SK-N-SH treated with all-trans-retinoic acid at 6 μM for 48 hours (cell line): ENCODE data around the gene PLXNA4.

ENCODE experiments used
- ATAC-seq: fragments of 200-7000 bp; cut with Tn5 transposase; 3 replicates; pipeline ENCODE4 v1.9.1; 2020; ENCODE audit warnings: mild to moderate bottlenecking, moderate library complexity
- BACH2 ChIP-seq: fragments of 250-450 bp; sonication (Bioruptor Pico); IDR thresholded peaks from 2 replicates; pipeline ENCODE4 v1.9.0; 2021; ENCODE audit warnings: mild to moderate bottlenecking, borderline replicate concordance
- CREB5 ChIP-seq: fragments of 250-450 bp; sonication (Bioruptor Pico); IDR thresholded peaks from 2 replicates; pipeline ENCODE4 v1.5.1; 2020; ENCODE audit warnings: low read depth, mild to moderate bottlenecking, moderate library complexity
- CSDC2 ChIP-seq: fragments of 250-450 bp; sonication (Bioruptor Pico); IDR thresholded peaks from 2 replicates; pipeline ENCODE4 v1.5.0; 2020; ENCODE audit warnings: mild to moderate bottlenecking, moderate library complexity
- CSRNP3 ChIP-seq: fragments of 250-450 bp; sonication (Bioruptor Pico); IDR thresholded peaks from 2 replicates; pipeline ENCODE4 v1.5.1; 2021; ENCODE audit warnings: mild to moderate bottlenecking, moderate library complexity
- ESRRG ChIP-seq: fragments of 250-450 bp; sonication (Bioruptor Pico); IDR thresholded peaks from 2 replicates; pipeline ENCODE4 v1.6.1; 2021; ENCODE audit warnings: mild to moderate bottlenecking
- GLIS3 ChIP-seq: fragments of 250-450 bp; sonication (Bioruptor Pico); IDR thresholded peaks from 2 replicates; pipeline ENCODE4 v1.5.0; 2020; ENCODE audit warnings: mild to moderate bottlenecking, moderate library complexity
- ISL1 ChIP-seq: fragments of 250-450 bp; sonication (Bioruptor Pico); IDR thresholded peaks from 2 replicates; pipeline ENCODE4 v2.1.2; 2022; ENCODE audit warnings: mild to moderate bottlenecking, moderate library complexity
- OSR1 ChIP-seq: fragments of 250-450 bp; sonication (Bioruptor Pico); IDR thresholded peaks from 2 replicates; pipeline ENCODE4 v1.8.0; 2022; ENCODE audit warnings: moderate library complexity, mild to moderate bottlenecking, inconsistent platforms
- PATZ1 ChIP-seq: fragments of 250-450 bp; sonication (Bioruptor Pico); IDR thresholded peaks from 2 replicates; pipeline ENCODE4 v1.8.0; 2020; ENCODE audit warnings: mild to moderate bottlenecking, moderate library complexity, borderline replicate concordance
- POU6F1 ChIP-seq: fragments of 250-450 bp; sonication (Bioruptor Pico); IDR thresholded peaks from 2 replicates; pipeline ENCODE4 v1.8.0; 2021; ENCODE audit warnings: low read depth, mild to moderate bottlenecking, moderate library complexity, borderline replicate concordance
- PPARA ChIP-seq: fragments of 250-450 bp; sonication (Bioruptor Pico); IDR thresholded peaks from 2 replicates; pipeline ENCODE4 v1.5.0; 2020; ENCODE audit warnings: mild to moderate bottlenecking, borderline replicate concordance
- RARB ChIP-seq: fragments of 250-450 bp; sonication (Bioruptor Pico); IDR thresholded peaks from 2 replicates; pipeline ENCODE4 v1.8.0; 2021; ENCODE audit warnings: mild to moderate bottlenecking, moderate library complexity
- SNAI2 ChIP-seq: fragments of 250-450 bp; sonication (Bioruptor Pico); IDR thresholded peaks from 2 replicates; pipeline ENCODE4 v1.5.0; 2020; ENCODE audit warnings: mild to moderate bottlenecking, moderate library complexity
- TCF4 ChIP-seq: fragments of 250-450 bp; sonication (Bioruptor Pico); IDR thresholded peaks from 2 replicates; pipeline ENCODE4 v1.8.0; 2021; ENCODE audit warnings: mild to moderate bottlenecking, moderate library complexity, borderline replicate concordance
- TOX ChIP-seq: fragments of 250-450 bp; sonication (Bioruptor Pico); IDR thresholded peaks from 2 replicates; pipeline ENCODE4 v1.8.0; 2021; ENCODE audit warnings: mild to moderate bottlenecking, moderate library complexity, borderline replicate concordance
- TSHZ2 ChIP-seq: fragments of 250-450 bp; sonication (Bioruptor Pico); IDR thresholded peaks from 2 replicates; pipeline ENCODE4 v1.5.0; 2020; ENCODE audit warnings: mild to moderate bottlenecking, moderate library complexity
- ZC3H10 ChIP-seq: fragments of 250-450 bp; sonication (Bioruptor Pico); IDR thresholded peaks from 2 replicates; pipeline ENCODE4 v1.5.1; 2021; ENCODE audit warnings: mild to moderate bottlenecking, moderate library complexity
- ZFP3 ChIP-seq: fragments of 250-450 bp; sonication (Bioruptor Pico); IDR thresholded peaks from 2 replicates; pipeline ENCODE4 v1.5.0; 2020; ENCODE audit warnings: mild to moderate bottlenecking, moderate library complexity
- ZFP30 ChIP-seq: fragments of 450-650 bp; formaldehyde crosslinking; IDR thresholded peaks from 2 replicates; pipeline ENCODE4 v1.5.0; 2022; ENCODE audit warnings: mild to moderate bottlenecking, moderate library complexity
- ZNF70 ChIP-seq: fragments of 450-650 bp; formaldehyde crosslinking; IDR thresholded peaks from 2 replicates; pipeline ENCODE4 v1.5.0; 2020; ENCODE audit warnings: mild to moderate bottlenecking, moderate library complexity
- ZNF8 ChIP-seq: fragments of 450-650 bp; formaldehyde crosslinking; IDR thresholded peaks from 2 replicates; pipeline ENCODE4 v1.5.0; 2020; ENCODE audit warnings: mild to moderate bottlenecking, moderate library complexity

PLXNA4 gene

GRCh38 chr7:132455378-132455777, 120.9 kb downstream of the PLXNA4 start:
- TF ChIP-seq ISL1 (CRISPR knock-in tag) (no peak), OSR1 (CRISPR knock-in tag) (no peak), CREB5 (no peak), RARB (no peak), ZFP30 (CRISPR knock-in tag) (no peak), ZNF70 (CRISPR knock-in tag) (no peak)
- ATAC-seq: no peak

- no peak for ATAC-seq
- TF ChIP-seq ESRRG (CRISPR knock-in tag) (no peak), ZFP30 (CRISPR knock-in tag) (no peak), ZC3H10 (no peak), CSDC2 (CRISPR knock-in tag) (no peak), POU6F1 (CRISPR knock-in tag) (no peak)
Measured at GRCh38 chr7:132453826-132454225, 122.4 kb downstream of the PLXNA4 start.

GRCh38 chr7:132451161-132451560, 125.1 kb downstream of the PLXNA4 start:
- no peak for TF ChIP-seq TCF4 (CRISPR knock-in tag)
- TF ChIP-seq ZNF70 (CRISPR knock-in tag): no peak
- no peak for TF ChIP-seq SNAI2
- TF ChIP-seq GLIS3: no peak
- no peak for TF ChIP-seq PATZ1 (CRISPR knock-in tag)
- no peak for TF ChIP-seq PPARA (CRISPR knock-in tag)
- TF ChIP-seq BACH2 (CRISPR knock-in tag): no peak
- no peak for TF ChIP-seq ZNF8
- TF ChIP-seq ZFP30 (CRISPR knock-in tag): no peak
- no peak for TF ChIP-seq ISL1 (CRISPR knock-in tag)
- no peak for TF ChIP-seq ZFP3 (CRISPR knock-in tag)
- TF ChIP-seq CREB5: no peak
- TF ChIP-seq POU6F1 (CRISPR knock-in tag): no peak
- no peak for TF ChIP-seq CSDC2 (CRISPR knock-in tag)
- TF ChIP-seq CSRNP3 (CRISPR knock-in tag): no peak
- TF ChIP-seq ZC3H10: no peak
- no peak for TF ChIP-seq OSR1 (CRISPR knock-in tag)
- no peak for TF ChIP-seq TOX (CRISPR knock-in tag)
- no peak for TF ChIP-seq ESRRG (CRISPR knock-in tag)
- no peak for ATAC-seq

- no peak for ATAC-seq
- TF ChIP-seq BACH2 (CRISPR knock-in tag): no peak
- no peak for TF ChIP-seq SNAI2
- no peak for TF ChIP-seq RARB
- TF ChIP-seq GLIS3: no peak
- TF ChIP-seq POU6F1 (CRISPR knock-in tag): no peak
- TF ChIP-seq ZC3H10: no peak
- no peak for TF ChIP-seq TSHZ2 (CRISPR knock-in tag)
- no peak for TF ChIP-seq CREB5
Measured at GRCh38 chr7:132450696-132451095, 125.6 kb downstream of the PLXNA4 start.
